ENCODE results near the gene GPATCH8. TPM values are rescaled to one million over a fixed set of nuclear protein-coding genes. Genes with fewer than 3 reads are reported as not detected.
A peak's percentile ranks its signal among the peaks of the same experiment; 100 is the strongest.
"Not testable (repeated sequence)": the region's sequence is repeated elsewhere in the genome, so short reads cannot be mapped to it uniquely, and the experiment has no call there.

Gene GPATCH8
- total RNA-seq, 1 experiment from 2014 or later: 51.5 TPM

GRCh38 chr17:44367231-44367979, 135.8 kb downstream of the GPATCH8 start:
- H4K20me1 ChIP-seq (ENCODE audit: control insufficient read depth, insufficient read depth, insufficient read length): no peaks in the 10 kb centered on the region
- H2AK5ac ChIP-seq (ENCODE audit: insufficient read length, low read length): no peak overlapping the region
- Mint-ChIP-seq H3K4me3 (no peak overlapping the region), H3K36me3 (ENCODE audit: insufficient read depth in 1 of 3, low read depth in 3 of 3) (no peaks in the 10 kb centered on the region), H3K27me3 (ENCODE audit: low read depth) (peaks cover 37% of the 10 kb centered on the region), H3K9me3 (no peaks in the 10 kb centered on the region; a peak in 1 of 5 replicates), H3K4me1 (peaks cover 10 to 17% of the 10 kb centered on the region in 2 experiments), H3K27ac (no peak overlapping the region; a peak in 1 of 7 replicates)
- no peaks in the 10 kb centered on the region for H3K79me2 ChIP-seq (ENCODE audit: insufficient read depth, low read length)
- no CpG with 5 or more reads among the region's 7 CpGs for WGBS (ENCODE audit: extremely low coverage, insufficient read length, low lambda C conversion rate)
- H3K4me2 ChIP-seq (ENCODE audit: insufficient read depth, insufficient read length, low read length): no peak overlapping the region
- H3K79me1 ChIP-seq (ENCODE audit: insufficient read depth, low read depth, low read length, poor library complexity, severe bottlenecking): no peaks in the 10 kb centered on the region
- DNase-seq: no peak
- H3K23ac ChIP-seq (ENCODE audit: insufficient read length, low read depth, low read length): no peak overlapping the region
- no peak overlapping the region for H3K18ac ChIP-seq (ENCODE audit: insufficient read length, low read depth, low read length)
- H3K23me2 ChIP-seq (ENCODE audit: insufficient read length, low read depth, low read length, poor library complexity, severe bottlenecking): peaks cover 8% of the 10 kb centered on the region
- no peak overlapping the region for H3K56ac ChIP-seq (ENCODE audit: insufficient read length, low read depth, low read length)
- no peak overlapping the region for H4K91ac ChIP-seq (ENCODE audit: insufficient read length, low read depth, low read length)
- H2AFZ ChIP-seq (ENCODE audit: low read length): no peak overlapping the region
- H2BK15ac ChIP-seq (ENCODE audit: low read depth, low read length): no peak overlapping the region
- H3K9me3 ChIP-seq (ENCODE audit: control insufficient read depth, low read depth, low read length): no peaks in the 10 kb centered on the region
- H2BK12ac ChIP-seq (ENCODE audit: insufficient read length, low read depth, low read length): no peak overlapping the region
- H3K4me1 ChIP-seq (ENCODE audit: insufficient read depth, low read length): peaks cover 2% of the 10 kb centered on the region; the same call in 1 of the 2 replicates
- no peak overlapping the region for H3K14ac ChIP-seq (ENCODE audit: insufficient read depth, low read length)
- H3K27ac ChIP-seq (ENCODE audit: insufficient read length, low read depth, low read length): no peak overlapping the region
- H3K4ac ChIP-seq (ENCODE audit: low read depth, low read length): no peak overlapping the region
- H3T11ph ChIP-seq (ENCODE audit: low read length): no peak overlapping the region
- H4K5ac ChIP-seq (ENCODE audit: insufficient read length, low read depth, low read length): no peak overlapping the region
- H3K27me3 ChIP-seq (ENCODE audit: insufficient read depth, low read length): no peaks in the 10 kb centered on the region; the same call in 1 of the 2 replicates
- H2BK20ac ChIP-seq (ENCODE audit: low read depth, low read length, poor library complexity, severe bottlenecking): no peak overlapping the region
- H4K8ac ChIP-seq (replicated peaks; ENCODE audit: insufficient read length, low read depth, low read length): no peak overlapping the region
- H3K9ac ChIP-seq (ENCODE audit: extremely low read depth, insufficient read length, low read length): no peak overlapping the region
- TF ChIP-seq CTCF (conservative IDR thresholded peaks at IDR 0.05): no peak
- no peak overlapping the region for H2BK5ac ChIP-seq (ENCODE audit: insufficient read length, low read length)
- H2BK120ac ChIP-seq (ENCODE audit: low read depth, low read length, poor library complexity, severe bottlenecking): no peak overlapping the region

GRCh38 chr17:44365051-44365450, 138.2 kb downstream of the GPATCH8 start:
- H3K27ac Mint-ChIP-seq: not testable (repeated sequence)
- no CpG with 5 or more reads among the region's 5 CpGs for WGBS (ENCODE audit: extremely low coverage, insufficient read length, low lambda C conversion rate)
- peak overlapping the region in 1 of 2 experiments; percentile 59; a peak in 3 of 5 replicates for H3K4me3 Mint-ChIP-seq

More at GRCh38 chr17:44365051-44365450, 138.2 kb downstream of the GPATCH8 start:
- H3K4me1 Mint-ChIP-seq: peaks cover 28 to 34% of the 10 kb centered on the region in 2 experiments
- H4K20me1 ChIP-seq (ENCODE audit: control insufficient read depth, insufficient read depth, insufficient read length); H3K56ac ChIP-seq (ENCODE audit: insufficient read length, low read depth, low read length); H3K9me3 Mint-ChIP-seq; H2BK15ac ChIP-seq (ENCODE audit: low read depth, low read length); H2AFZ ChIP-seq (ENCODE audit: low read length); DNase-seq; H3K14ac ChIP-seq (ENCODE audit: insufficient read depth, low read length); H4K8ac ChIP-seq (replicated peaks; ENCODE audit: insufficient read length, low read depth, low read length); H2BK120ac ChIP-seq (ENCODE audit: low read depth, low read length, poor library complexity, severe bottlenecking); H3K4ac ChIP-seq (ENCODE audit: low read depth, low read length); H3K9ac ChIP-seq (ENCODE audit: extremely low read depth, insufficient read length, low read length); H4K91ac ChIP-seq (ENCODE audit: insufficient read length, low read depth, low read length); H4K5ac ChIP-seq (ENCODE audit: insufficient read length, low read depth, low read length); H3K27ac ChIP-seq (ENCODE audit: insufficient read length, low read depth, low read length); H2AK5ac ChIP-seq (ENCODE audit: insufficient read length, low read length); H2BK20ac ChIP-seq (ENCODE audit: low read depth, low read length, poor library complexity, severe bottlenecking); H2BK12ac ChIP-seq (ENCODE audit: insufficient read length, low read depth, low read length); H3K9me3 ChIP-seq (ENCODE audit: control insufficient read depth, low read depth, low read length); H3K79me2 ChIP-seq (ENCODE audit: insufficient read depth, low read length); H2BK5ac ChIP-seq (ENCODE audit: insufficient read length, low read length); H3K36me3 Mint-ChIP-seq (ENCODE audit: insufficient read depth in 1 of 3, low read depth in 3 of 3); H3K27me3 ChIP-seq (ENCODE audit: insufficient read depth, low read length); H3K79me1 ChIP-seq (ENCODE audit: insufficient read depth, low read depth, low read length, poor library complexity, severe bottlenecking); H3K18ac ChIP-seq (ENCODE audit: insufficient read length, low read depth, low read length); H3T11ph ChIP-seq (ENCODE audit: low read length); H3K23ac ChIP-seq (ENCODE audit: insufficient read length, low read depth, low read length); H3K4me2 ChIP-seq (ENCODE audit: insufficient read depth, insufficient read length, low read length): not testable (repeated sequence)
- H3K27me3 Mint-ChIP-seq (ENCODE audit: low read depth): peaks cover 35% of the 10 kb centered on the region
- Histone ChIP-seq H3K4me1 (ENCODE audit: insufficient read depth, low read length) (peaks cover 14% of the 10 kb centered on the region), H3K23me2 (ENCODE audit: insufficient read length, low read depth, low read length, poor library complexity, severe bottlenecking) (peaks cover 13% of the 10 kb centered on the region)
